HFFc6 (cell line): ENCODE results near the gene CCSER2. TPM values are rescaled to one million over a fixed set of nuclear protein-coding genes. Genes with fewer than 3 reads are reported as not detected.

ENCODE experiments used
- DNase-seq: peaks from one replicate; pipeline ENCODE4 v3.0.0-alpha.2; 2018
- H3K27ac Mint-ChIP-seq: 2 replicates; pipeline ENCODE4 v1.8.0; 2020; ENCODE audit warnings: mild to moderate bottlenecking, mixed read lengths
- H3K27me3 Mint-ChIP-seq: 2 replicates; pipeline ENCODE4 v1.8.0; 2021; ENCODE audit warnings: mild to moderate bottlenecking, moderate library complexity, mixed read lengths; ENCODE audit not compliant: insufficient read depth
- H3K36me3 Mint-ChIP-seq: 2 replicates; pipeline ENCODE4 v1.8.0; 2021; ENCODE audit warnings: low read depth, mixed read lengths
- H3K4me1 Mint-ChIP-seq: 2 replicates; pipeline ENCODE4 v1.8.0; 2020; ENCODE audit warnings: low read depth, mixed read lengths
- H3K4me3 Mint-ChIP-seq: 2 replicates; pipeline ENCODE4 v1.8.0; 2020; ENCODE audit warnings: mild to moderate bottlenecking, moderate library complexity, mixed read lengths
- H3K9me3 Mint-ChIP-seq: 2 replicates; pipeline ENCODE4 v1.8.0; 2020; ENCODE audit warnings: mild to moderate bottlenecking, mixed read lengths
- total RNA-seq, 6 experiments: library from RNA; stranded (reverse); fragmentation: NEBNext Ultra II Directional; extraction: Animal tissue kit (Norgen Biotek cat#: 25700); gene quantifications; 2 replicates in 1 of 6; 3 replicates in 5 of 6; pipeline ENCODE4 v1.2.3, GENCODE V29; 2021
- TF ChIP-seq, protein P1 (sequence below): fragments of 200-600 bp; sonication (generic); IDR thresholded peaks from 2 replicates; pipeline ENCODE4 v1.5.0; 2021; ENCODE audit warnings: antibody characterized with exemption, mild to moderate bottlenecking

CCSER2 gene
- total RNA-seq, 6 experiments from 2014 or later: 36.1 to 46.9 (median 43.0) TPM

DNA sequence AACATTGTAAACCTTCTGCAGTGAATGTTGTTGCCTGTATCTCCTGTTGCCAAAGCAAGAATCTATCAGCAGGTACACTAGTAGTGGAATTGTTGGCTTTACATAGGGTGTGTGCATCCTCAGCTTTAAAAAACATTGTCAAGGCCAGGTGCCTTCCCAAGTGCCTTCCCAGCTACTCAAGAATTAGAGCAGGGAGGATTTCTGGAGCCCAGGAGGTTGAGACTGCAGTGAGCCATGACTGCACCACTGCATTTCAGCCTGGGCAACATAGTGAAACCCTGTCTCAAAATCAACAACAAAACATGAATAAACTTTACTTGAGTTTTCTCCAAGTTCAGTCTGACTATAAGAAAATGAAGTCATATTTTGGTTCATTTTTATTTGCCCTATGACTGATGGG lies 217.3 kb downstream of the CCSER2 start:
- Mint-ChIP-seq H3K4me1 (peaks cover 25% of the 10 kb centered on the region), H3K36me3 (no peaks in the 10 kb centered on the region), H3K9me3 (no peaks in the 10 kb centered on the region), H3K27me3 (peaks cover 19% of the 10 kb centered on the region), H3K27ac (no peak overlapping the region), H3K4me3 (no peak overlapping the region)
- no peak for DNase-seq
- TF ChIP-seq, protein P1, sequence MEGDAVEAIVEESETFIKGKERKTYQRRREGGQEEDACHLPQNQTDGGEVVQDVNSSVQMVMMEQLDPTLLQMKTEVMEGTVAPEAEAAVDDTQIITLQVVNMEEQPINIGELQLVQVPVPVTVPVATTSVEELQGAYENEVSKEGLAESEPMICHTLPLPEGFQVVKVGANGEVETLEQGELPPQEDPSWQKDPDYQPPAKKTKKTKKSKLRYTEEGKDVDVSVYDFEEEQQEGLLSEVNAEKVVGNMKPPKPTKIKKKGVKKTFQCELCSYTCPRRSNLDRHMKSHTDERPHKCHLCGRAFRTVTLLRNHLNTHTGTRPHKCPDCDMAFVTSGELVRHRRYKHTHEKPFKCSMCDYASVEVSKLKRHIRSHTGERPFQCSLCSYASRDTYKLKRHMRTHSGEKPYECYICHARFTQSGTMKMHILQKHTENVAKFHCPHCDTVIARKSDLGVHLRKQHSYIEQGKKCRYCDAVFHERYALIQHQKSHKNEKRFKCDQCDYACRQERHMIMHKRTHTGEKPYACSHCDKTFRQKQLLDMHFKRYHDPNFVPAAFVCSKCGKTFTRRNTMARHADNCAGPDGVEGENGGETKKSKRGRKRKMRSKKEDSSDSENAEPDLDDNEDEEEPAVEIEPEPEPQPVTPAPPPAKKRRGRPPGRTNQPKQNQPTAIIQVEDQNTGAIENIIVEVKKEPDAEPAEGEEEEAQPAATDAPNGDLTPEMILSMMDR: no peak

DNA sequence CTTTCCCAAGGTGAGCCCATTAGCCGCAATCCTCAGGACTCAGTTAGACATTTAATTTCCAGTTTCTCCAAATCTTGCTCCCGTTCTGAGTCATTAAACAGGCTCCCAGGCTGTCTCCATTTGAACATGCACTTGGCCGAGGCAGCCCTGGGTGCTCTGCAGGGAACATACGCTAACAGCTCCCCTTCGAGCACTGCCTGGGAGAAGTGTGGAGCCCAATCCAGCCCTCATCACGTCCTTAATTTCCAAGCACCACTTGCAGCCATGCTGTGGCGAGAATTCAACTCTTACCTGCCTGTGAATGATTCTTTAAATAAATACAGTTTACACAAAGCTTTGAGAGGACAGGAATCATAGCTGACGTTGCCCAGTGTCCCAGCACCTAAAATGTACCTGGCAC lies 218.2 kb downstream of the CCSER2 start:
- TF ChIP-seq, protein P1: no peak
- Mint-ChIP-seq H3K27me3 (peaks cover 19% of the 10 kb centered on the region), H3K27ac (no peak overlapping the region), H3K9me3 (no peaks in the 10 kb centered on the region), H3K4me3 (no peak overlapping the region), H3K36me3 (no peaks in the 10 kb centered on the region), H3K4me1 (peaks cover 18% of the 10 kb centered on the region)
- DNase-seq: no peak

DNA sequence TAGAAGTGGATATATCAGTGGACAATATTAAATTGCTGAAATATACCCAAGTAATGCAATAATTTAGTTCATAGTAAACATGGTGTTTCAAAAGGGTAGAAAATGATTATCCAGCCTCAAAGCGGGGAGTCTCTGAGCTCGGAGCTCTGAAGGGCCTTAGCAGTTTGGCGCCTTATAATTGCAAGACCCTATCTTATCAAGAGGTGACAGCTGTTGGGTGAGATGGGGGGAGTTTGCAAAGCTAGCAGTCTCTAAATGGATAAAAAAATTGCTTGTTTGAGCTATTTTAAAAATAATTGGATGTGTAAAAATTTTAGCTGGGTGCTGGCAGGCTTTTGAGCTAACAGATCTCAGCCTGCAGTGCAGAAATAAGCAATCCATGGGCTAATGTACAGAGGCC lies 219.2 kb downstream of the CCSER2 start:
- Mint-ChIP-seq H3K36me3 (no peaks in the 10 kb centered on the region), H3K27ac (no peak overlapping the region), H3K4me1 (peaks cover 9% of the 10 kb centered on the region), H3K4me3 (no peak overlapping the region), H3K9me3 (no peaks in the 10 kb centered on the region), H3K27me3 (peaks cover 19% of the 10 kb centered on the region)
- TF ChIP-seq, protein P1: no peak
- DNase-seq: no peak

DNA sequence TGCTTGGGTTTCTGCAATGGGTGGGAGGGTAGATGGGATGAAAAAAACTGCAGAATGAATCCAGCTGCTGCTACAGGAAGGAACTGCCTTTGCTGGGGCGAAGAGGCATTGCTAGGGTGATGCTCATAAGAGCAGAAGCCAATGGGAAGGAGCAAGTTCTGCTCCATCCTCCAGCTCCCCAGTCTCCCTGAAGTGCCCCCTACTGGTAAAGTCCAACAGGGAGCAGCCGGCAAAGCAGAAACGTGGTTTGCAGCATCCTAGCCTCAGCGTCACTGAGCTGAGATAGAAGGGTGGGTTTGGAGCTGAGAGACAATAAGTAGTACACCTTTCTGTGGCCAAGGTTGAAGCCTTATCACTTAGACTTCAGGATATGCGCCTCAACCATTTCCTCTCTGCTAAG lies 220.5 kb downstream of the CCSER2 start:
- H3K27ac Mint-ChIP-seq: no peak overlapping the region
- DNase-seq: no peak

DNA sequence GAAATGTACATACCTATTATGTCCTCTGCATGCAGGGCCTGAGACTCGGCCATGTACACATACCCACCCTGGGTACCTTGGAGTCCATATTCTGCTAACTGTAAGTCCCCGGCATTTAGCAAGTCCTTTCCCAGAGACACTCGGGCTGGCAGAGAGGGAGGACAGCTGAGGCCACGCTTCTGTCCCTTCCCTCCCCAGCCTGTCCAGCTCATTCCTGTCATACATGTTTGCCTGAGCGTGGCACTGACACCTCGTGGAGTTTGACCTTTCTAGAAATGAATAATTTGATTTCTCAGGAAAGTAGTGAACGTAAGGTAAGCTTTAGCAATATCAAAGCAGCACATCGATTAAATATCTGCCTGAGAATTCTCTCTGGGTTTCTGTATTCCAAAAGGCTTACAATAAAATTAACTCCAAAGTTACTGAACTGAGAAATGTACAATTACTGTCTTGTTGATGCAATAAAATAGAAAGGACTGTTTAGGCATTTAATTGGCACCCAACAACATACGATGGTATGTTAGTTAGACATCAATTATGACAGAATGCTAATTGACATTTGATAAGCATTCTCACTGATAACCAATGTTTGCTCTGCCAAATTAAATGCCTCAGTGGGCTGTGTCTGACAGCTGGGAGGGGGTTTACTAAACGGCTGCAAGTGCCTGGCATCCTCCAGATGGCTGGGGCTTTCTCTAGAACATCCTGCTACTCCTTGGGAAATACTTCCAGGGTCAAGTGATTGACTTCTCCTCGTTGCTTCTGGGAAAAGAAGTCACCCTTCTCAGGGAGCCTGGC lies 221.2 kb downstream of the CCSER2 start:
- no peaks in the 10 kb centered on the region for H3K4me1 Mint-ChIP-seq

More for the DNA sequence above, 220.5 kb downstream of the CCSER2 start:
- no peaks in the 10 kb centered on the region for H3K9me3 Mint-ChIP-seq
- peaks cover 7% of the 10 kb centered on the region for H3K4me1 Mint-ChIP-seq
- H3K4me3 Mint-ChIP-seq: no peak overlapping the region
- TF ChIP-seq, protein P1: peak; percentile 56; the same call in 1 of the 2 replicates
- H3K36me3 Mint-ChIP-seq: no peaks in the 10 kb centered on the region
- peaks cover 19% of the 10 kb centered on the region for H3K27me3 Mint-ChIP-seq

More for the DNA sequence above, 221.2 kb downstream of the CCSER2 start:
- TF ChIP-seq, protein P1: no peak
- Mint-ChIP-seq H3K27me3 (peaks cover 19% of the 10 kb centered on the region), H3K4me3 (no peak overlapping the region), H3K9me3 (no peaks in the 10 kb centered on the region), H3K27ac (no peak overlapping the region), H3K36me3 (no peaks in the 10 kb centered on the region)
- no peak for DNase-seq
